Retinal pigment epithelial cell (primary cell): Measurements from ENCODE around the gene CEP131.

Experiments used
- DNase-seq: peaks from one replicate; pipeline ENCODE4 v3.0.0-alpha.2; 2010; ENCODE audit warnings: low read depth
- H3K4me3 ChIP-seq: 2 replicates; pipeline ENCODE4 v1.5.1; 2011; ENCODE audit warnings: mild to moderate bottlenecking, low read length, control low read depth, moderate library complexity
- CTCF ChIP-seq: conservative IDR thresholded peaks from 2 replicates; pipeline ENCODE4 v1.5.1; 2011; ENCODE audit warnings: low read depth, low read length, control low read depth, inconsistent platforms

The CEP131 gene

GRCh38 chr17:81173052-81173761 lies 49.6 kb downstream of the CEP131 start:
- TF ChIP-seq CTCF, result no peak
- DNase-seq, result no peak

GRCh38 chr17:81171941-81172340 lies 50.8 kb downstream of the CEP131 start:
- no peak for TF ChIP-seq CTCF
- no peak for DNase-seq
- H3K4me3 ChIP-seq, result no peak overlapping the region

More at GRCh38 chr17:81173052-81173761, 49.6 kb downstream of the CEP131 start:
- no peak overlapping the region for H3K4me3 ChIP-seq

GRCh38 chr17:81170727-81171494 lies 51.9 kb downstream of the CEP131 start:
- TF ChIP-seq CTCF, result no peak
- DNase-seq, result no peak
- no peak overlapping the region for H3K4me3 ChIP-seq

- no peak for DNase-seq
- TF ChIP-seq CTCF, result no peak
- no peak overlapping the region for H3K4me3 ChIP-seq
Observed at GRCh38 chr17:81169870-81170309, 52.9 kb downstream of the CEP131 start.

- no peak for TF ChIP-seq CTCF
- no peak for DNase-seq
- H3K4me3 ChIP-seq, result no peak overlapping the region
Observed at GRCh38 chr17:81167638-81168037, 55.1 kb downstream of the CEP131 start.

- H3K4me3 ChIP-seq, result no peak overlapping the region
- no peak for TF ChIP-seq CTCF
- no peak for DNase-seq
Observed at GRCh38 chr17:81167194-81167524, 55.6 kb downstream of the CEP131 start.

- peak within 1 kb of the TSS; percentile 41 for H3K4me3 ChIP-seq
- no peak for DNase-seq
- no peak for TF ChIP-seq CTCF
Observed at GRCh38 chr17:81166033-81166492, 56.7 kb downstream of the CEP131 start, which contains the start of gene AATK. AATK (minus strand) TSS chr17:81166221; CDS start chr17:81165992, 229 bp downstream.
